GM18508 (cell line): ENCODE measurements around the gene ARID3C.
"Not testable (repeated sequence)": the region's sequence is repeated elsewhere in the genome, so short reads cannot be mapped to it uniquely, and the experiment has no call there.

Experiments used
- ATAC-seq: cut with Tn5 transposase; IDR thresholded peaks from one replicate; pipeline ENCODE4 v1.9.1; 2021; ENCODE audit warnings: moderate number of reproducible peaks; ENCODE audit not compliant: insufficient read depth, unreplicated experiment

The ARID3C gene

DNA sequence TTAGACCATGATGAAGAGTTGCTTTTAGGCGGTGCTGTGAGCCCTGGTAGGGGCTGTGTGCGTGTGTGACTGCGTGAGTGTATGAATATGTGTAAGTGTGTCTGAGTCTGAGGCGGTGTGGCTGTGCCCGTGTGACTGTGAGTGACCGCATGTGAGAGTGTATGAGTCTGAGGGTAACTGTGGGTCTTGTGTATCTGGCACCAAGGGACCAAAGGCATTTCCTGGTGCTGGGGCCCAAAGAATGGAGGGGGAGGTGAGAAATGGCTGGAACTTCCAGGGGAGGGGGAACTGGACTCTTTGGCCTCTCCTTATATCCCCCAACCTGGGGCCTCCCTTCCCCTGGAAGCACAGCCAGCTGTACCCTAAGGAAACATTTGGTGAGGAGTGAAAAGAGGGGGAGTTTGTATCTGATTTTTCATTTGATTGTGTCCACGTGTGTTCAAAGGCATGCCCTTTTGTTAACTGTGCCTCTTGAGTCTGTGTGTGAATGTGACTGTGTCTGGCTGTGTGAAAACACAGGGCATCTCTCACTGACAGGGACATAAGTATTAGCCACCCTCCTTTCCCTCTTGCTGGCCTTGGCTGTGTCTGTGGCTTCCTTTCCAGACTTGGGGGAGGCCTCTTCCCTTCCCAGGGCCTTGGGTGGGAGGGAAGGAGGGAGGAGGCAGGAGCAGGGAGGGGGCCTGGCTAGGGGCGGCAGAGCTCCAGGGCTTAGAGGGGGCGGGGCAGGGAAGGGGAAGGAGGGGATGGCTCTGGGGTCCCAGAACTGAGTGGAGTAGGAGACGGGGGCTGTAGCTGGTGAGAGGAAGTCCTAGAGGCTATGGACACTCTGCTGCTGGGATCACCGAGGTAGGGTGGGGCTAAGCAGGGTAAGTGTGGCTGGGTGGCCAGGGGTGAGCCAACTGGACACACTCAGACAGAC is 24.5 kb upstream of the ARID3C start:
- no peak for ATAC-seq

DNA sequence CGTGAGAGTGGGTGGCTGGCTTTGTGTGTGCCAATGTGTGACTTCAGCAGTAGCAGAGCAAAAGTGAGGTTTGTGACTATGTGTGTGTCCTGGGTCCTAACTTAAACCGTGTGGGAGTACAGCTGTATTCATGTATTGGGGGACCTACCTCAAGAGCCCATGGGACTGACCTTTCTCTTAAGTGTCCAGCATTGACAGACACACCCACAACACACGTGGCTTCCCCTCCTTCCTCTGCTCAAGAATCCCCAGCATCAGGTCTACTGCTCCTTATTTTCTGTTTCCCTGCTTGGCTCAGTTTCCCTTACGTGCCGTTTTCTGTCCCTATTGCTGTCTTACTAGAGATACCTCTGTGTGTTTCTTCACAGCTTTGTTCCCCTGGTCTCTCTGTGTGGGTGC is 23.7 kb upstream of the ARID3C start:
- ATAC-seq: no peak

DNA sequence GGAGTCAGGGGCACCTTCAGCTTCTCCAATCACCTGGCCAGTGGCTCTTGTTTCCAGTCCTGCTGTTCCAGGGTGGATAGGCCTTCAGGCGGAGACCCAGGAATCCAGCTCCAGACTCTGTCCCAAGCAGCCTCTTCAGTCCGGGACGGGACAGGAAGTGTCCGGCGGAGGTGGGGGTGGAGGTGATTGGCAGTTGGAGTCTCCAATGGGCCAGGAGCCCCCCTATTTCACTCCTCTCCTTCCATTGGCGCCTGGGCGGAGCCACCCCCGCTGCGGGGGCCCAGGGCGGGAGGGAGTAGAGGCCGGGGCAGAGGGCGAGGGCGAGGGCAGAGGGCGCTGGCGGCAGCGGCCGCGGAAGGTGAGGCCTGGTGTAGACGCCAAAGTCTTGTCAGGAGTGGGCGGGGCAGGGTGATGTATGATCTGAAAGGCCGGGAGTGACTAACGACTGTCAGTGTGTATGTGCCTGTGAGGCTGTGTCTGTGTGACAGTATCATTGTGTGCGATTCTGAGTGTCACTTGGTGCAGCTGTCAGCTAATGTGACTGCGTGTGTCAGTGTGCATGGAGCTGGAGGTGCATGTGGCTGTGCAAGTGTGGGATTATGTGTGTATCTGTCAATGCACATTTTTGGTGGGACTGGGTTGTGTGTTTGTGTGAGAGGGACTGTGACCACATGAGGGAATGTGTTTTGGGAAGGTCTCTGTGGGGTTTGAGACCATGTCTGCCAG is 23.2 kb upstream of the ARID3C start, which contains the start of gene IL11RA:
Gene IL11RA (plus strand): TSS at position 310 of the 726 bp plus-strand sequence. CDS start 3,033 bp downstream, outside the sequence.
- no peak for ATAC-seq

DNA sequence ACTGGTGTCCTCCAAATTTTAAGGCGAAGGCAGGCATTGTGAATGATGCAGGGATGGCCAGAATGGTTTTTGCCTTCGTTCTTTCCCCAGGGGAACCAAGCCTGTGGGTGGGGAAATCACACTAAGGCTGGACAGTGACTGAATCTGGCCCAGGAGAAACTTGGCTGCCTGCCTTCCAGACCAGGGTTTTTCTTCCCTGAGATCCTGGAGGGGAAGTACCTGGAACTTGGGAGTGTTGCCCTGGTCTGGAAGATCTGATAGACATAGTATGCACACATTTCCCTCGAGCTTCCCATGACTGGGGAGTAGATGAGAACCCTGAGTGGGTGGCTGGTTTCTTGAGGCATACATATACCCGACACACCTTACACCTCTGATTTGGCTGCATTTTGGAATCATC is 22.5 kb upstream of the ARID3C start:
- no peak for ATAC-seq

DNA sequence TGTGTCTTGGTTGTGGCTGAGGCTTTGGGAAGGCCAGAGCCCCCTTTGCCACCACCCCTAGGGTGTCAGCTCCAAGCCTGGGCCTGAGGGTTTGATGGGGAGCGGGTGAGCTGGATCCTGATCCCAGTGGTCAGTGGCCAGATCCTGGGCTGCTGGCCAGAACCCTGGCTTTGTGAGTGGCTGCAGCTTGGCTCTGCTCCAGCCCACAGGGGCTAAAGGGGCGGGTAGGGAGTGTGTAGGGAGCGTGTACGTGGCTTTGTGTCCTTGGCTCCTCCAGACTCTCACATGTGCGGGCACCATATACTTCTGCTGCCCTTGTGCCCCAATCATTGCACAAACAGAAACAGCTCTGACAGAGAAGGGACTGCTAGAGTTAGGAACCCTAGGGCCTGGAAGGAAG is 21.9 kb upstream of the ARID3C start:
- no peak for ATAC-seq

DNA sequence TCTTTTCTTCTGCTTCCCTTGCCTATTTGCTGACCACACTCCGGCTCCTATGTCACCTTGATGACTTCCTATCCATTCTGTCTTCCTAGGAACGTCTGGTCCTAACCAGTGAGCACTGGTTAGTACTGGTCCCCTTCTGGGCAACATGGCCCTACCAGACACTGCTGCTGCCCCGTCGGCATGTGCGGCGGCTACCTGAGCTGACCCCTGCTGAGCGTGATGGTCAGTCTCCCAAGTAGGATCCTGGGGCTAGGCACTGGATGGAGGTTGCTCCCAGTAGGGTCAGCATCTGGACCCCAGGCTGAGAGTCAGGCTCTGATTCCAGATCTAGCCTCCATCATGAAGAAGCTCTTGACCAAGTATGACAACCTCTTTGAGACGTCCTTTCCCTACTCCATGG is 19.8 kb upstream of the ARID3C start:
- ATAC-seq: no peak

DNA sequence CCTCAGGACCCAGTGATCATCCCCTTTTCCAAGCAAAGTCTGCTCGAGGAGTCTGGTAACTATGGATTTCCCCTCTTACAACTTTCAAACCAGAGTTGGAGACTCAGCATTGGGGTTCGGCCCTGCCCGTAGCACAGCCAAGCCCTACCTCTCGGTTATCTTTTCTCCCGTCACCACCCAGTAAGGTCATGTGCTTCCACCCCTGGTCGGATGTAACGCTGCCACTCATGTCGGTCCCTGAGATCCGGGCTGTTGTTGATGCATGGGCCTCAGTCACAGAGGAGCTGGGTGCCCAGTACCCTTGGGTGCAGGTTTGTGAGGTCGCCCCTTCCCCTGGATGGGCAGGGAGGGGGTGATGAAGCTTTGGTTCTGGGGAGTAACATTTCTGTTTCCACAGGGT is 18.8 kb upstream of the ARID3C start:
- no peak for ATAC-seq

DNA sequence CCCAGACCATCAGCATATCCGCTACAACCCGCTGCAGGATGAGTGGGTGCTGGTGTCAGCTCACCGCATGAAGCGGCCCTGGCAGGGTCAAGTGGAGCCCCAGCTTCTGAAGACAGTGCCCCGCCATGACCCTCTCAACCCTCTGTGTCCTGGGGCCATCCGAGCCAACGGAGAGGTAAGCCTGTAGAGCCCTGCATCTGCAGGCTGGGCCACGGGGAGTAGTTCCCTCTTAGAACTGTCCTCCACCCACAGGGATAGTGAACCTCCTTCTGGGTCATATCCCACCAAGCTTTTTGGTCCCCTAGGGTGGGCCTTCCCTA is 18.2 kb upstream of the ARID3C start:
- peak; percentile 5 for ATAC-seq

DNA sequence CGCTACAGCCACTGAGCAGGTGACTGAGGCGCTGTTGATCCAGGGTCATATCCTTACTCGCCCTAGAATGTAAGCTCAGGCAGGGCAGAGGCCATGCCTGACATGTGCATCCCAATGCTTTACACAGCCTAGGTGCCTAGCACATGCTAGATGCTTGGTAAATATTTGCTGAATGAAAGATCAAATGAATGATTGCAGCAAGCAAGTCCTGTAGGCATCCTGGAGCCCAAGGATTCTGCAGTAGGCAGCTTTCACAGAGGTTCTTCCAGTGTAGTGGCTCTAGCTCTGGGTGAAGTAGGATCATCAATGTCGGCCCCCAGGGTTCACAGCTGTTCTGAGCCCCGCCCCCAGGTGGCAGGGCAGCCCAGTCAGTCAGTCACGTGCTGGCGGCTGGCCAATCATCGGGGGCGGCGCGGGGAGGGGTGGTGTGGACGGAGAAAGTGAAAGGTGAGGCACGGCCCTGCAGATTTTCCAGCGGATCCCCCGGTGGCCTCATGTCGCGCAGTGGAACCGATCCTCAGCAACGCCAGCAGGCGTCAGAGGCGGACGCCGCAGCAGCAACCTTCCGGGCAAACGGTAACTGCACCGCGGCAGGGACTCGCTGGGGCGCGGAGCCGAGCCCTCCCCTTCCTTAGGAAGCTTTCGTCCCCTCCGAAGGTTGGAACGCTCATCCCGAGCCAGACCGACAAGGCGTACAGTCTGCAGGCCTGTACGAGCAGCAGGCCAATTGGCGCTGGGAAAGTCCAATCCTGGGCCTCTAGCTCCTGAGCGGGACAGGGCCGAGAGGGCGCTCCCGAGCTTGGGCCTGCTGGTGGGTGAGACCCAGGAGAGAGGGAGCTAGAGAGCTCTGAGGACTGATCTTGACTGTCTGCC is 17.6 kb upstream of the ARID3C start, which contains the start of gene GALT:
Gene GALT (plus strand): TSS at position 465 of the 873 bp plus-strand sequence. CDS start 30 bp downstream, at position 495.
- peak; percentile 59 for ATAC-seq

DNA sequence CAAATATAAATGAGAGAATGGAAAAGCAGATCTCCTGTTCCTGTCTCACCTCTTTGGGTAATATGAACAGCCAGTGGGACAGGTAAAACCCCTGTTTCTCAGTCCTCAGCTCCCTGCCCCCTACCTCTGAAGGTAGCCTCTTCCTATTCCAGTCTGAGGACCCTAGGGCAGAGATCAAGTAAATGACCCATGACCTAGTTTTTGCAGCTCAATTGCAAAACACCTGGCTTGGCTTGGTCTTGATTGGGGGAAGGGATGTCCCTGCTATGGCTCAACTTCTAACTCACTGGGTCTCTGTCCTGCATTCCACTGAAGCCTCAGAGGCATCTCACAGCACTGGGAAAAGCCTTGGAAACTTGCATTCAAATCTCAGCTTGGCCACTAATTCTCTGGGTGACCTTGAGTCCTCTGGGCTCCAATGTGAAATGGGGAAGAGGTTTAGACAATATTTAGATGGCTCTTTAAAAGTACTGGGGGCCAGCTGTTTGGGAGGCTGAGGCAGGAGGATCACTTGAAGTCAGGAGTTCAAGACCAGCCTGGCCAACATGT is 16.0 kb upstream of the ARID3C start:
- ATAC-seq: no peak

DNA sequence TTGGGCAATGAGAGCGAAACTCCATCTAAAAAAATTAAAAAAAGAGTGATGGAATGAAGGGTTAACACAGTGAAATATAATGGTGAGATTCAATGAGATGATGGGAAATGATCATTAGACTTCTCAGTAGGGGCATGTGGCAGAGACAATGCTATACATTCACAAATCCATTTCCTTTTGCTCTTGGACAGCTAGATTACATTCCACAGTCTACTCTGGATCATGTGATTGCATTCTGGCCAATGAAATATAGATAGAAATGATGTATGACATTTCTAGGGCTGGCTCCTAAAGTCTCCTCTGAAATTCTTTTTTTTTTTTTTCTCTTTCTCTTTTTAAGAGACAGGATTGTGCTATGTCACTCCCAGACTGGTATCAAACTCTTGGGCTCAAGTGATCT is 13.8 kb upstream of the ARID3C start:
- no peak for ATAC-seq

DNA sequence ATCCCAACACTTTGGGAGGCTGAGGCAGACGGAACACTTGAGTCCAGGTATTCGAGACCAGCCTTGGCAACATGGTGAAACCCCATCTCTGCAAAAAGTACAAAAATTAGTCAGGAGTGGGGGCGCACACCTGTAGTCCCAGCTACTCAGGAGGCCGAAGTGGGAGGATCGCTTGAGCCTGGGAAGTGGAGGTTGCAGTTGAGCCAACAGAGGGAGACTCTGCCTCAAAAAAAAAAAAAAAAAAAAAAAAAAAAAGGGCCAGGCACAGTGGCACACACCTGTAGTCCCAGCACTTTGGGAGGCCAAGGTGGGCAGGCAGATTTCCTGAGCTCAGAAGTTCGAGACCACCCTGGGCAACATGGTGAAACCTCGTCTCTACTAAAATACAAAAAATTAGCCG is 10.5 kb upstream of the ARID3C start:
- not testable (repeated sequence) for ATAC-seq

DNA sequence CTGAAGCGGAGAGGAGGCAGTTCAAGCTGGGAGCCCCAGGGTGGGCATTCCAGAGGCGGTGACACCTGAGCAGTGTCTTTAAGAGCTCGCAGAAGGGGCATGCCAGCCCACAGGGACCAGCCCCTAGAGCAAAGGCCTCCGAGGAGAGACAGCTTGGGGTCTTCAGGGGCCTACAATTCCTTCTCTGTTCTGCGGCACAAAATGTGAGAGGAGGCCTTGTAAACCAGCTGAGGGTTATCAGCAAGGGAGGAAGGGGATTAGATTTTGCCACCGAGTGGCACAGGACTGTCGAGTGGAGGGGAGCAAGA is 9.2 kb upstream of the ARID3C start:
- no peak for ATAC-seq

DNA sequence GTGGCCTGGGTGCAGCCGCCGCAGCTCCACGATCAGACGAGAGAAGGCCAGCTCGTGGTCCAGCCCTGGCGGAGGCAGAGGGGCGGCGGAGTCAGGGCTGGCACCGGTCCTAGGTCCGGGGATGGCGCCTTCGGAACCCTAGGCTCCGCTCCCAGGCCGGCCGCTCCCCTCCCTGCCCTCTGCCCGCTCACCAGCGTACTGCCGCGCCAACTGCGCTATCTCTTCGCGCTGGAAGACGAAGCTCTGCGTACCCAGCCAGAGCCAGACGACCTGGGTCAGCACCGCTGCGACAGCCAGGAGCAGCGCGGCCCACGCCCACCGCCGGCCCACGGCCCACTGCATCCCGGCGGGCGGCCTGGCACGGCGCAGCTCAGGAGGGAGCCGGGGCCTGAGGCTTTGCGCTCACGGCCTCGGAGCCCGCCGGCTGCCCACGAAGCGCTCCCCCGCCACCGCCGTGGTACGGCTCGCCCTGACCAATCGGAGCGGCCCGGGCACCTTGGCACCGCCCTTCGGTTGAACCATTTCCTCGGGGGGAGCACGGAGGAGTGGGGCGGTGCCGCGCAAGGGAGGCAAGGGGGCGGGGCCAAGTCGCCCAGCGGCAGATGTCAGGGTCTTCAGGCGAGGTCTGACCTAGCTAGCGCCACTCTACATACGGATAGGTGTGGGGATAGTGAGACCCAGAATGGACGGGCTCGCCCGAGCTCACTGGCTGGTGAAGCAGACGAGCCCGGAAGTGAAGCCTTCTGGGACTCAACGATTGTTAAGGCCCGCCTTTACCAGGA is 8.7 kb upstream of the ARID3C start, which contains the start of gene SIGMAR1:
Gene SIGMAR1 (minus strand): TSS at position 432 of the 782 bp plus-strand sequence. CDS start 90 bp downstream, at position 342.
- peak; percentile 60 for ATAC-seq

DNA sequence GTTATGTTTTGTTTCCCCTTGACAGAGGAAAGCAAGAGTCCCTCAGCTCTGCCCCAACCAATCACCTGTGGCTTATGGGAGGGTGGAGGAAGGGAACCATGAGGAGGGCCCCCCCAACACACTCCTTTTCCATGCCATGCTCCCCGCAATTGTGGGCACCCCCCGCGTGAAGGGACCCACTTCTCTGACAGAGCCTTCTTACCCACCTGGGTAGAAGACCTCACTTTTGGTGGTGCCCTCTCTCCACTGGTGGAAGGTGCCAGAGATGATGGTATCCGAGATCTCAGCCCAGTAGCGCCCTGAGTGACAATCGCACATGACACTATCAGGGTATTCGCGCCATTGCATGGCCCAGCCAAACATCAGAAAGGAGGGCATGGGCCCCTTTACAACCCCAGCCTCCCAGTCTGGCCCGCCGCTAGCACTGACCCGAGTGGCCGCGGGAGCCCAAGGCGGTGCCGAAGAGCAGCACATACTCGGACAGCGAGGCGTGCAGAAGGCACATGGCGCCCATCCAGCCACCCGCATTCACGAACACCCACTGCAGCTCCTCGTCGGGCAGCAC is 8.0 kb upstream of the ARID3C start:
- ATAC-seq: no peak

DNA sequence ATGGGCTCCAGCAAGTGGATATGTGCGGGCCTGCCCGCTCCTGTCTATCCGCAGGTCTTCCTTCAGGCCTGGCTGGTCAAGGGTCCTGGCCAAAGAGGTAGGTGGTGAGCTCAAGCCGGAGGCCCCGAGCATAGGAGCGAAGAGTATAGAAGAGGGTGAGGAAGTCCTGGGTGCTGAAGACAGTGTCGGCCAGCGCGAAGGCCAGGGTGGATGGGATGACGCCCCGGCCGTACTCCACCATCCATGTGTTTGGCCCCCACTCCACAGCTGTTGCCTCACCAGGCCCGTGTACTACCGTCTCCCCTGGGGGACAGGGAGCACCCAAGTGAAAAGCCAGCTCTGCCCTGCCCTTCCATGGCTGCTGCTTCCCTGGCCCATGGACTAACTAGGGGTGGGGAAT is 6.7 kb upstream of the ARID3C start:
- ATAC-seq: no peak

DNA sequence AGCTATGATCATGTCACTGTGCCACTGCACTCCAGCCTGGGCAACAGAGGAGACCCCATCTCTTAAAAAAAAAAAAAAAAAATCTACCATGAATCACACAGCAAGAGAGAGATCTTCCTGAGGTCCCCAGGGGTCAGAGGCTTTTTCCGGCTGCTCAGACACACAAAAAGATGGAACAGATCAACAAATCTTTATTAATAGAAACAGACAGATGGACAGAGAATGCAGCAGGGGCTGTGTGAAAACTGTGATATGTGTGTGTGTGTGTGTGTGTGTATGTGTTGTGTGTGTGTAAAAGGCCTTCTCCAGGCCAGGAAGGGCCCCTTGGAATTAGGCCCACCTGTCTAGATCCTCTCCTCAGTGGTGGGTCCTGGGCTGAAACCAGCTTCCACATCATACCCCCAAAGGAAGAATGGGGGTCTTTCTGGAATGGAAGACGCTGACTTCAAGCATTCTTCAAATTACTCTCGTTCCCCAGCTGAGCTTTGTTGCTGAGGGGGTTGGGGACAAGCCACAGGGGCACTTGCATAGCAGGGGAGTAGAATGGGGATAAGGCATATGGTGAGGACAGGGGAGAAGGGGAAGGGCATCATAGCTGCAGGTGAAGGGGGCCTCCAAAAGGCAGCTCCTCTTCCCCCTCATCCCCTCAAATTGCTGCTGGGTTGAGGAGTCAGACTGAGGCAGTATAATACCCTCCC is 5.8 kb upstream of the ARID3C start:
- no peak for ATAC-seq

DNA sequence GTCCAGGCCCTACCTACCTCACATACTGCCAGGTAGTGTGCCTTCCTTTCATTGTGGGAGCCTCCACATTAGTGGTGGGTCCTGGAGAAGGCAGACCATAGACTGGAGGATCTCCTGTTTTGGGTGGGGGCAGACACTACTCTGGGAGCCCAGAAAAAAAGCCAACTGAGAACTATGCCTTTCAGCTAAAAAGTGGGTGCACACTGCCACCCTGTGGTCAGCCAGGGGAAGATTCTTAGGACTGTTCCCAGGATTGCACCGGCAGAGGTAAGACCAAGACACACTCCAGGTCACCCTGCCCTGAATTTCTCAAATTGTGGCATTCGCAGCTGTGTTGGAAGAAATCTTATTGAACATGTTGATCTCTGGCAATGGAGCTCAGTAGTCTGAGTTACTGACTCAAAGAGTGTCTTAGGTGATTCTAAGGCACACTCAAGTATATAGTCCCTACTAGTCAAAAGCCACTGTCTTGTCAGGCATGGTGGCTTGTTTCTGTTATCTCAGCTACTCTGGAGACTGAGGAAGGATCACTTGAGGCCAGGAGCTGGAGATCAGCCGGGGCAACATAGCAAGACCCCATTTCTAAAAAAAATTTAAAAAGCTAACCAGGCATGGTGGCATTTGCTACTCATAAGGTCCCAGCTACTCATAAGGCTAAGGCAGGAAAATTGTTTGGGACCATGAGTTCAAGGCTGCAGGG is 5.1 kb upstream of the ARID3C start:
- no peak for ATAC-seq
